Type B pancreatic cell (in vitro differentiated cells): ENCODE results near the gene TWIST2. TPM values are rescaled to one million over a fixed set of nuclear protein-coding genes. Genes with fewer than 3 reads are reported as not detected.
A peak's percentile ranks its signal among the peaks of the same experiment; 100 is the strongest.

ENCODE experiments used
- DNase-seq: peaks from one replicate; pipeline ENCODE4 v3.0.0; 2021; ENCODE audit warnings: mixed read lengths; ENCODE audit not compliant: unreplicated experiment; ENCODE audit errors: extremely low spot score
- H3K27ac Mint-ChIP-seq: 2 replicates; pipeline ENCODE4 v1.8.0; 2021; ENCODE audit warnings: mild to moderate bottlenecking, mixed read lengths
- H3K27me3 Mint-ChIP-seq: 2 replicates; pipeline ENCODE4 v1.8.0; 2021; ENCODE audit warnings: mixed read lengths
- H3K36me3 Mint-ChIP-seq: 2 replicates; pipeline ENCODE4 v1.8.0; 2021; ENCODE audit warnings: mixed read lengths
- H3K4me1 Mint-ChIP-seq: one replicate; pipeline ENCODE4 v1.8.0; 2021; ENCODE audit warnings: mixed read lengths; ENCODE audit not compliant: unreplicated experiment
- H3K4me3 Mint-ChIP-seq: 2 replicates; pipeline ENCODE4 v1.8.0; 2021; ENCODE audit warnings: mild to moderate bottlenecking, mixed read lengths
- H3K9me3 Mint-ChIP-seq: 2 replicates; pipeline ENCODE4 v1.8.0; 2021; ENCODE audit warnings: mixed read lengths
- total RNA-seq: library from RNA; stranded (reverse); gene quantifications from 2 replicates; pipeline ENCODE4 v1.2.1, GENCODE V29; 2021; ENCODE audit warnings: low replicate concordance
- TF ChIP-seq, protein P1 (sequence below): fragments of 200-600 bp; sonication (generic); conservative IDR thresholded peaks from 2 replicates; pipeline ENCODE4 v1.5.0; 2021; ENCODE audit warnings: antibody characterized with exemption, mild to moderate bottlenecking

Gene TWIST2
- total RNA-seq, 1 donor from 2014 or later, result 27.3 TPM

DNA sequence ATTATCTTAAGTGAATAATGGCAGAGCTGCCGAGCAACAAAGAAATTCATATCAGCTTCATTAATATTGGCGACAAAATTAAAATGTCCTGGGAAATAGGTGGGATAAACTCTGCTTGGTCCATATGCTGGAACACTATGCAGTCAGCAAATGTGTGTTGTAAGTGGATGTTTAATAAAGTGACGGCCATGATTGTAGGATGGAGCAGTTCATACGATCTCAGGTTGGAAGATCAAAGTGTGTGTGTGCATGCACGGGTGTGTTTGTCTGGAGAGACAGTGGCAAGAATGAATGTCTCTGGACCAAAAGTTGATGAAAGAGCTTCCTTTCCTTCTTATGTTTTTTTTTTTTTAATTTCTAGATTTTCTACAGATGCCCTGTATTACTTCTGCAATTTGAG is 14.8 kb downstream of the TWIST2 start:
- TF ChIP-seq, protein P1, sequence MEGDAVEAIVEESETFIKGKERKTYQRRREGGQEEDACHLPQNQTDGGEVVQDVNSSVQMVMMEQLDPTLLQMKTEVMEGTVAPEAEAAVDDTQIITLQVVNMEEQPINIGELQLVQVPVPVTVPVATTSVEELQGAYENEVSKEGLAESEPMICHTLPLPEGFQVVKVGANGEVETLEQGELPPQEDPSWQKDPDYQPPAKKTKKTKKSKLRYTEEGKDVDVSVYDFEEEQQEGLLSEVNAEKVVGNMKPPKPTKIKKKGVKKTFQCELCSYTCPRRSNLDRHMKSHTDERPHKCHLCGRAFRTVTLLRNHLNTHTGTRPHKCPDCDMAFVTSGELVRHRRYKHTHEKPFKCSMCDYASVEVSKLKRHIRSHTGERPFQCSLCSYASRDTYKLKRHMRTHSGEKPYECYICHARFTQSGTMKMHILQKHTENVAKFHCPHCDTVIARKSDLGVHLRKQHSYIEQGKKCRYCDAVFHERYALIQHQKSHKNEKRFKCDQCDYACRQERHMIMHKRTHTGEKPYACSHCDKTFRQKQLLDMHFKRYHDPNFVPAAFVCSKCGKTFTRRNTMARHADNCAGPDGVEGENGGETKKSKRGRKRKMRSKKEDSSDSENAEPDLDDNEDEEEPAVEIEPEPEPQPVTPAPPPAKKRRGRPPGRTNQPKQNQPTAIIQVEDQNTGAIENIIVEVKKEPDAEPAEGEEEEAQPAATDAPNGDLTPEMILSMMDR, result no peak

DNA sequence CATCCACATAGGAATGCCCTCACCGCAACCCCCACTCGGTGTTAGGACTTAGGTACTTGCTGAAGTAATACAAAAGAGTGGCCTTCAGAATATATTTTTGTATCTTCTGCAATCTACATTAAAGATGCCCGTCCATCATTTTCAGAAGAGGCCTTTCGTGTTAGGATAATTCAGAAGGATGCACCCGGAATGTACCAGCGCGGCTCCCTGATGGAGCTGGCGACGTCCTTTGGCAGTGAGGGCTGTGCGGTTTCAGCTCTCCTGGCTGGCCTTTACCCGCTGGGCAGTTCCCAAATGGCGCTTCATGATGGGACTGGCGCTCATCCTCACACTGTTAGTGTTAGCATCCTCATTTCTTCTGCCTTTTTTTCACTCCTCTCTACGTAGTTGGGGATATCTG is 15.3 kb downstream of the TWIST2 start:
- peaks cover 35% of the 10 kb centered on the region for H3K4me1 Mint-ChIP-seq
- H3K4me3 Mint-ChIP-seq, result no peak overlapping the region
- DNase-seq, result peak; percentile 44
- no peak overlapping the region for H3K27ac Mint-ChIP-seq
- peaks cover 17% of the 10 kb centered on the region for H3K27me3 Mint-ChIP-seq
- TF ChIP-seq, protein P1, result no peak
- H3K36me3 Mint-ChIP-seq, result peaks cover 15% of the 10 kb centered on the region
- peaks cover 4% of the 10 kb centered on the region for H3K9me3 Mint-ChIP-seq

More for the DNA sequence above, 14.8 kb downstream of the TWIST2 start:
- Mint-ChIP-seq H3K27ac (no peak overlapping the region), H3K9me3 (peaks cover 4% of the 10 kb centered on the region), H3K4me3 (no peak overlapping the region), H3K4me1 (peaks cover 33% of the 10 kb centered on the region), H3K36me3 (peaks cover 15% of the 10 kb centered on the region), H3K27me3 (peaks cover 16% of the 10 kb centered on the region)
- DNase-seq, result no peak

DNA sequence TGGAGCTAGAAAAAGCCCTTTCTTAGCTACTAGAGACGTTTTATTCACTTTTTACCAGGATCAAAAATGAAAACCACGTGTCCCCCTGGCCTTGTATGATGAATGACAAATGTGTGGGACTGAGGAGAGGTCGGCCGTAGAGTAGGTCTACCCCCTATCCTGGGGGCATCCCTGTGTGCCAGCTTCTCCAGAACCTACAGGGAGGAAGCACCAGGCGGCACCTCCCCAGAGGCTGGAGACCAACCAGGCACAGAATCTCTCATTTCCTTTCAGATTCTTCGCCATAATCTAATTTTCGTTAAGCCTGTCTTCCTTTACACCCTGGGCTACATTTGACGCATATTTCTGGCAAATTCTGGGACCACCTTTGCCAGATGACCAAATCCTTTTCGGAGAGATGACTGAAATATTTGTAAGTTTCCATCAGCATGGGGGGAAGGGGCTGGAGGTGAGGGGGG is 15.9 kb downstream of the TWIST2 start:
- peak overlapping the region; percentile 86 for H3K27ac Mint-ChIP-seq
- H3K4me3 Mint-ChIP-seq, result peak overlapping the region; percentile 79
- H3K36me3 Mint-ChIP-seq, result peaks cover 15% of the 10 kb centered on the region
- TF ChIP-seq, protein P1, result no peak
- peaks cover 35% of the 10 kb centered on the region for H3K4me1 Mint-ChIP-seq
- H3K9me3 Mint-ChIP-seq, result peaks cover 4% of the 10 kb centered on the region
- H3K27me3 Mint-ChIP-seq, result peaks cover 14% of the 10 kb centered on the region
- DNase-seq, result peak; percentile 34

DNA sequence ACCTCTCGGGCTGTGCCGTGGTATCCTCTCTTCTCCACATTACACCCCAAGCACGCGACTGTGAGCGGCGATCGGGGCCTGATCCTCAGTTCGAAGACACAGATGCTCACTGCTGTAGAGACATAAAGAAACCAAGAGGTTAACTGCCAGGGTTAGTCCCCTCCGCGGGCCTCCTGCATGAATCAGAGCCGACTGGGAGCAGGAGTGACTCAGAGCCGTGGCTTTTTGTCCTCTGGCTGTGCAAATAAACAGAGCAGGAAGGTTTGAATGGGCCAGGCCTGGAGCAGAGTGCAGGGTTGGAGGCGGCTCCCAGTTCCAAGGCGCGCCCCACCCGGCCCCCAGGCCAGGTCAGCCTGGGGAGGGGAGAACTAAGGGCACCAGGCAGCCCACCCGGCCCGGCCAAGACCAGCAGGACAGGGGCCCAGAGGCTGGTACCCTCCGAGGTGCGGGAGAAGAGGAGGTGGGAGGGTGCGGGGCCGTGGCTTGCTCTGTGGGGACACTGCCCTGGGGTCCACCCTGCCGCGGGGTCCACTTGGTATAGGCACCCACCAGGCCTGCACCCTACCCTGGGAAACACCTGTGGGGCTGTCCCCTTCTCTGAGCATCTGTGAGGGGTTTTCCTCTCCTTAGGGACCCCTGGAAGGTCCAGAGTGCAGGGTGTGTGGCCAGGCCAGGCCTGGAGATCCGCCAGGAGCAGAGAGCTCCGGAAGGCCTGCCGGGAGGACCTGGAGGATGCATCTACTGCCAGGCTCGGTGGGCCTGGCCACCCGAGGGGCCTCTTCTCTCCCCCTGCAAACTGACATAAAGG is 16.5 kb downstream of the TWIST2 start:
- Mint-ChIP-seq H3K27ac (peak overlapping the region; percentile 86), H3K36me3 (peaks cover 15% of the 10 kb centered on the region), H3K9me3 (peaks cover 4% of the 10 kb centered on the region), H3K27me3 (peaks cover 14% of the 10 kb centered on the region), H3K4me1 (peaks cover 41% of the 10 kb centered on the region), H3K4me3 (peak overlapping the region; percentile 79)
- DNase-seq, result peak; percentile 80
- TF ChIP-seq, protein P1, result no peak

DNA sequence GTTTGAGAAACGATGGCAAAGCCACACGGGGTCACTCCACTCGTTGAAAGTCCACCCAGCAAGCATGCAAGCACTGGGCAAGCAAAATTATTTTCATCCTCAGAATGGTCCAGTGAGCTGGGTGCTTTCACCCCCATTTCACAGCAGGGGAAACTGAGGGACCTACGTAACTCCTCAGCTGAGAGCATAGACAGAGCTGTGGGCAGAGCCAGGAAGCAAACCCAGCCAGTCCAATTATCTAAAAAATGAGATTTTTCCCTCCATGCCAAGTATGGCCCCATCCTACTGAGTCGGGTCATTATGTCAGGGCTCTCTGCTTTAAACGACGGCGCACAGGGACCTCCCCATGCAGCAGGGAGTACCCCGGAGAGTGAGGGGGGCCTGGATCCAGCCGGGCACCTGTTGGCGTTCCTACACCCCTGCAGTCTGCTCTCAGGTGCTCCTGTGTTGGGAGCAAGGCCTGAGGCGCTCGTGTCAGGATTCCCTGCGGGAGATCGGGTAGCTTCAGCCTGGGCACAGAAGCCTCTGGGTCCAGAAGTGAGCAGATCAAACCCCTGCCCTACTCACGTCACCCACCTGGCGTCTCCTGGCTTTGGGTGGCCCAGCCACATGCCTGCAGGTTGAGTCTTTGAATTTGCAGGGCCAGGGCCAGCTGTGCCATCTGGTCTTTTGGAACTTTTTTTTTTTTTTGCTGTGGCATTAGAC is 17.3 kb downstream of the TWIST2 start:
- Mint-ChIP-seq H3K27ac (no peak overlapping the region), H3K27me3 (peaks cover 10% of the 10 kb centered on the region), H3K36me3 (peaks cover 18% of the 10 kb centered on the region), H3K9me3 (peaks cover 4% of the 10 kb centered on the region), H3K4me1 (peaks cover 41% of the 10 kb centered on the region), H3K4me3 (no peak overlapping the region)
- DNase-seq, result peak; percentile 60
- TF ChIP-seq, protein P1, result no peak
